GM12878 (cell line): Measurements from ENCODE around the gene OTOA. TPM values are rescaled to one million over a fixed set of nuclear protein-coding genes. Genes with fewer than 3 reads are reported as not detected.

Source experiments
- ATAC-seq: fragments of 200-7000 bp; cut with Tn5 transposase; 3 replicates; pipeline ENCODE4 v1.9.1; 2020; ENCODE audit warnings: mild to moderate bottlenecking, moderate library complexity
- BruUV-seq: library from RNA; stranded (reverse); fragments of 400-500 nt; replicated peaks from 2 replicates; lab custom pipeline; 2021; lab: Mats Ljungman, UMichigan
- CTCF ChIA-PET: fragments of 300-600 bp; sonication (Branson Sonifier 250); formaldehyde crosslinking; extraction: SDS; loops from one replicate; lab custom pipeline; 2021; ENCODE audit warnings: inconsistent platforms; lab: Yijun Ruan, JAX
- POLR2A ChIA-PET: fragments of 350-600 bp; formaldehyde crosslinking; extraction: SDS; loops from one replicate; lab custom pipeline; 2021; ENCODE audit warnings: inconsistent platforms; lab: Charles Lee
- RAD21 ChIA-PET: fragments of 300-600 bp; sonication (Branson Sonifier 250); formaldehyde crosslinking; loops from one replicate; lab custom pipeline; 2023; ENCODE audit warnings: antibody characterized with exemption; ENCODE audit not compliant: unreplicated experiment; lab: Charles Lee
- SMC1A ChIA-PET: fragments of 300-600 bp; sonication (Branson Sonifier 250); formaldehyde crosslinking; loops from one replicate; lab custom pipeline; 2023; ENCODE audit not compliant: unreplicated experiment, uncharacterized antibody; lab: Charles Lee
- DNase-seq: peaks from one replicate; pipeline ENCODE4 v3.0.0-alpha.2; 2011; ENCODE audit warnings: low read depth, low spot score
- FAIRE-seq: peaks from 3 replicates; lab custom pipeline; 2011; peaks lifted over from hg19 to GRCh38; lab: Jason Lieb, UNC
- H2AFZ ChIP-seq: 2 replicates; pipeline ENCODE4 v1.6.0; 2011; ENCODE audit warnings: low read depth, low read length, control low read depth; ENCODE audit not compliant: control insufficient read depth
- H3K27ac ChIP-seq: 2 replicates; pipeline ENCODE4 v1.5.1; 2011; ENCODE audit warnings: control low read depth; ENCODE audit not compliant: control insufficient read depth, insufficient read depth
- H3K27me3 ChIP-seq, 2 experiments: replicated peaks in 1 of 2; 2 replicates each; pipeline versions ENCODE4 v1.6.0 to v1.6.1; 2011; ENCODE audit warnings: low read length in 1 of 2; ENCODE audit not compliant: control insufficient read depth in 2 of 2, insufficient read depth in 2 of 2
- H3K36me3 ChIP-seq, 2 experiments: 2 replicates each; pipeline ENCODE4 v1.5.1; 2011; ENCODE audit warnings: low read length in 1 of 2; ENCODE audit not compliant: control insufficient read depth in 2 of 2, insufficient read depth in 2 of 2
- H3K4me1 ChIP-seq: 2 replicates; pipeline ENCODE4 v1.6.1; 2011; ENCODE audit warnings: mild to moderate bottlenecking, low read length, moderate library complexity, mixed read lengths; ENCODE audit not compliant: control insufficient read depth, insufficient read depth
- H3K4me2 ChIP-seq: 2 replicates; pipeline ENCODE4 v1.6.0; 2011; ENCODE audit warnings: control low read depth; ENCODE audit not compliant: control insufficient read depth, insufficient read depth
- H3K4me3 ChIP-seq: fragments of 200-600 bp; sonication (generic); 2 replicates; pipeline ENCODE4 v1.5.1; 2016
- H3K79me2 ChIP-seq: 2 replicates; pipeline ENCODE4 v1.6.0; 2011; ENCODE audit warnings: low read length; ENCODE audit not compliant: control insufficient read depth, insufficient read depth
- H3K9ac ChIP-seq: 2 replicates; pipeline ENCODE4 v1.8.0; 2011; ENCODE audit warnings: low read length, control low read depth, mixed read lengths; ENCODE audit not compliant: control insufficient read depth, insufficient read depth
- H3K9me3 ChIP-seq: replicated peaks from 3 replicates; pipeline ENCODE4 v1.5.1; 2011; ENCODE audit warnings: mild to moderate bottlenecking, low read length; ENCODE audit not compliant: control insufficient read depth, insufficient read depth
- H4K20me1 ChIP-seq: 2 replicates; pipeline ENCODE4 v1.6.0; 2011; ENCODE audit not compliant: control insufficient read depth, insufficient read depth
- BCL3 ChIP-seq: IDR thresholded peaks from 2 replicates; pipeline ENCODE4 v1.6.1; 2011; ENCODE audit warnings: borderline replicate concordance, low read depth, mild to moderate bottlenecking, moderate library complexity, low read length; ENCODE audit not compliant: insufficient read depth, poor library complexity, severe bottlenecking
- CHD2 ChIP-seq: IDR thresholded peaks from 2 replicates; pipeline ENCODE4 v1.6.1; 2011; ENCODE audit warnings: low read depth, low read length, improper control_type of control experiment, borderline replicate concordance
- DPF2 ChIP-seq: fragments of 450-650 bp; IDR thresholded peaks from 2 replicates; pipeline ENCODE4 v1.6.1; 2017; ENCODE audit warnings: mild to moderate bottlenecking
- E2F4 ChIP-seq: IDR thresholded peaks from 2 replicates; pipeline ENCODE4 v1.6.1; 2012; ENCODE audit warnings: low read depth, low read length, improper control_type of control experiment
- FOXK2 ChIP-seq: fragments of 450-650 bp; IDR thresholded peaks from 2 replicates; pipeline ENCODE4 v1.6.1; 2017; ENCODE audit warnings: mild to moderate bottlenecking, moderate library complexity
- FOXM1 ChIP-seq: IDR thresholded peaks from 2 replicates; pipeline ENCODE4 v1.6.1; 2012; ENCODE audit warnings: low read depth, mild to moderate bottlenecking, inconsistent platforms, low read length, moderate library complexity
- MTA2 ChIP-seq: fragments of 450-650 bp; IDR thresholded peaks from 2 replicates; pipeline ENCODE4 v1.6.1; 2016; ENCODE audit warnings: low read depth, mild to moderate bottlenecking, moderate library complexity
- NFIC ChIP-seq: IDR thresholded peaks from 2 replicates; pipeline ENCODE4 v1.6.1; 2012; ENCODE audit warnings: low read depth, mild to moderate bottlenecking, inconsistent platforms, low read length, moderate library complexity
- NFYB ChIP-seq: IDR thresholded peaks from 2 replicates; pipeline ENCODE4 v1.6.1; 2011; ENCODE audit warnings: low read depth, mild to moderate bottlenecking, low read length, improper control_type of control experiment, moderate library complexity; ENCODE audit not compliant: insufficient read depth
- SPI1 ChIP-seq: IDR thresholded peaks from 2 replicates; pipeline ENCODE4 v1.6.1; 2011; ENCODE audit warnings: low read depth, mild to moderate bottlenecking, low read length, moderate library complexity, borderline replicate concordance; ENCODE audit not compliant: insufficient read depth
- ZNF24 ChIP-seq: fragments of 450-650 bp; IDR thresholded peaks from 2 replicates; pipeline ENCODE4 v1.6.1; 2017; ENCODE audit warnings: antibody characterized with exemption, mild to moderate bottlenecking
- ZNF384 ChIP-seq: IDR thresholded peaks from 2 replicates; pipeline ENCODE4 v1.6.1; 2012; ENCODE audit warnings: low read depth, mild to moderate bottlenecking, low read length, improper control_type of control experiment, borderline replicate concordance
- ZNF687 ChIP-seq: fragments of 450-650 bp; IDR thresholded peaks from 2 replicates; pipeline ENCODE4 v1.6.1; 2017; ENCODE audit warnings: mild to moderate bottlenecking, moderate library complexity
- WGBS: methylation state at CpG from one replicate; pipeline ENCODE4 v1.1.6; 2016; ENCODE audit warnings: low lambda C conversion rate; ENCODE audit not compliant: insufficient replicate concordance, insufficient coverage; ENCODE audit errors: missing lambda C conversion rate; 5-methylcytosine and 5-hydroxymethylcytosine counted together
- in situ Hi-C: fragments of 300-500 bp; cut with MboI; formaldehyde crosslinking; loops from 9 replicates; pipeline ENCODE4 v1.14.3; 2018; ENCODE audit warnings: mixed read lengths
- intact Hi-C: fragments of 100-400 bp; cut with micrococcal nuclease; formaldehyde crosslinking; loops from one replicate; pipeline ENCODE4 v1.14.2; 2022; ENCODE audit not compliant: unreplicated experiment
- polyA plus RNA-seq, 11 experiments: library from polyadenylated mRNA; depleted of rRNA in 4 of 11; unstranded in 6 of 11; stranded (reverse) in 5 of 11; fragments of >200 nt; fragmentation: Nextera tagmentation in 4 of 11; fragmentation: Illumina TruSeq in 1 of 11; extraction: Ambion mirVana in 4 of 11; extraction: Trizol in 1 of 11; gene quantifications; 1 replicate in 1 of 11; 2 replicates in 10 of 11; pipeline versions ENCODE4 v1.2.1 to v1.2.3, GENCODE V29; 2011 to 2016; ENCODE audit warnings: inconsistent platforms in 2 of 11, missing spikeins in 2 of 11, low read depth in 1 of 11
- total RNA-seq, 4 experiments: library from RNA; depleted of rRNA in 3 of 4; stranded (reverse); fragments of >200 nt in 3 of 4; fragmentation: Illumina TruSeq in 1 of 4; extraction: Trizol in 1 of 4; gene quantifications; 2 replicates each; pipeline versions ENCODE4 v1.2.1 to v1.2.3, GENCODE V29; 2013 to 2021

The OTOA gene
- total and polyA plus RNA-seq, 10 of the 15 experiments (the other 5 are each of a cell fraction or from before 2014, with no cell fraction given) = 0.33 to 1.5 (median 0.61) TPM

- ATAC-seq = no peak
Measured at GRCh38 chr16:21622545-21622944, 41.2 kb upstream of the OTOA start.

More at GRCh38 chr16:21622545-21622944, 41.2 kb upstream of the OTOA start:
- H3K27me3 ChIP-seq = no peaks in the 10 kb centered on the region
- FAIRE-seq = no peak
- DNase-seq = no peak
- H3K4me1 ChIP-seq = peaks cover 3% of the 10 kb centered on the region; the same call in 1 of the 2 replicates
- ChIA-PET RAD21 (no interaction called here), POLR2A (interaction anchor here (1.0 to 1.2 kb wide), 2 partner anchors 14 to 18 kb away, joined by 3 read pairs; no protein-coding TSS in a partner anchor), CTCF (interaction anchor here (0.9 to 1.8 kb wide), 9 partner anchors 12 to 38 kb away, joined by 3 to 6 read pairs (median 4); no protein-coding TSS in a partner anchor), SMC1A (interaction anchor here (0.9 to 2.0 kb wide), 4 partner anchors 11 to 35 kb away, joined by 3 to 5 read pairs (median 4); no protein-coding TSS in a partner anchor)
- H3K9me3 ChIP-seq = no peaks in the 10 kb centered on the region
- H2AFZ ChIP-seq = no peak overlapping the region
- no peak overlapping the region for H3K27ac ChIP-seq
- TF ChIP-seq BCL3 (no peak), DPF2 (no peak), FOXK2 (no peak), E2F4 (no peak), ZNF687 (no peak), ZNF384 (no peak), SPI1 (no peak), ZNF24 (no peak), CHD2 (no peak), MTA2 (no peak), NFYB (no peak), FOXM1 (no peak), NFIC (no peak)
- 93% methylated on average over 1 of the region's 1 CpG for WGBS
- no peak overlapping the region for H3K9ac ChIP-seq
- H3K79me2 ChIP-seq = no peaks in the 10 kb centered on the region
- H3K36me3 ChIP-seq = peaks cover 0 to 2% of the 10 kb centered on the region in 2 experiments; a peak in 3 of 4 replicates
- in situ Hi-C loops = no loop called here
- no peaks in the 10 kb centered on the region for H4K20me1 ChIP-seq
- intact Hi-C loops = no loop called here
- no peak overlapping the region for H3K4me3 ChIP-seq
- H3K4me2 ChIP-seq = no peak overlapping the region
- BruUV-seq = no TSS peak
